ENCODE data around the gene ODAD4. TPM values are rescaled to one million over a fixed set of nuclear protein-coding genes. Genes with fewer than 3 reads are reported as not detected.
A peak's percentile ranks its signal among the peaks of the same experiment; 100 is the strongest.

Gene ODAD4
- total RNA-seq, 4 donors from 2014 or later, result 0.32 to 0.55 TPM; not detected in 2

GRCh38 chr17:41917192-41917591 is 13.2 kb upstream of the ODAD4 start:
- DNase-seq, result no peak
- H3K36me3 ChIP-seq, result peaks cover 0 to 6% (median 0%) of the 10 kb centered on the region in 4 donors
- peak overlapping the region in 3 of 4 donors; percentile 85 to 94 (median 92) for H3K27ac ChIP-seq
- no peaks in the 10 kb centered on the region for H3K27me3 ChIP-seq
- WGBS, 2 donors (ENCODE audit: low coverage in 1 of 2), result 49% methylated on average over 4 of the region's 4 CpGs; no CpG with 5 or more reads in 1 of the 2 donors
- peaks cover 10 to 38% (median 31%) of the 10 kb centered on the region in 4 donors for H3K4me1 ChIP-seq
- peak overlapping the region in 1 of 4 donors; percentile 72 for H3K4me3 ChIP-seq
- H3K9me3 ChIP-seq, result no peaks in the 10 kb centered on the region
- intact Hi-C loops (cut with DNase I; ENCODE audit: low total_unique reads), result no loop called here
- in situ Hi-C loops (cut with MboI; ENCODE audit: low pct_ligation_motif_present in 1 of 4, low pct_unique_long_range_greater_than_20kb in 1 of 4, low sequenced_read_pairs in 3 of 4), result no loop called here
- no peak for TF ChIP-seq EP300 (IDR thresholded peaks at IDR 0.05; ENCODE audit: low read depth)
- TF ChIP-seq CTCF (IDR thresholded peaks at IDR 0.05), result no peak
- no peak for TF ChIP-seq POLR2AphosphoS5 (IDR thresholded peaks at IDR 0.05)
- no peak for TF ChIP-seq POLR2A (IDR thresholded peaks at IDR 0.05)

- TF ChIP-seq EP300 (IDR thresholded peaks at IDR 0.05; ENCODE audit: low read depth) (no peak), POLR2AphosphoS5 (IDR thresholded peaks at IDR 0.05) (peak; percentile 6 to 27 (median 15))
- Histone ChIP-seq H3K27me3 (no peaks in the 10 kb centered on the region), H3K9me3 (no peaks in the 10 kb centered on the region), H3K27ac (peak overlapping the region; percentile 85 to 96 (median 93)), H3K36me3 (peaks cover 0 to under 1% (median 0%) of the 10 kb centered on the region in 4 donors), H3K4me3 (peak overlapping the region; percentile 68 to 92 (median 78)), H3K4me1 (peaks cover 10 to 38% (median 31%) of the 10 kb centered on the region in 4 donors)
- peak; percentile 71 for DNase-seq
- intact Hi-C loops (cut with DNase I; ENCODE audit: low total_unique reads) (no loop called here), in situ Hi-C loops (cut with MboI; ENCODE audit: low pct_ligation_motif_present in 1 of 4, low pct_unique_long_range_greater_than_20kb in 1 of 4, low sequenced_read_pairs in 3 of 4) (no loop called here)
- 9 to 60% methylated on average over 1 to 26 of the region's 26 CpGs for WGBS, 2 donors (ENCODE audit: low coverage in 1 of 2)
These were observed 12.6 kb upstream of the ODAD4 start for GRCh38 chr17:41917679-41918313.

GRCh38 chr17:41918314-41919164 is 11.9 kb upstream of the ODAD4 start, which contains the start of gene ACLY:
ACLY (minus strand) TSS chr17:41918951; CDS start chr17:41913873, 5,078 bp downstream.
- H3K9me3 ChIP-seq, result no peaks in the 10 kb centered on the region
- H3K4me1 ChIP-seq, result peaks cover 10 to 38% (median 31%) of the 10 kb centered on the region in 4 donors
- WGBS, 2 donors (ENCODE audit: low coverage in 1 of 2), result 1% methylated on average over 64 of the region's 80 CpGs; no CpG with 5 or more reads in 1 of the 2 donors
- peak within 1 kb of the TSS; percentile 85 to 96 (median 93) for H3K27ac ChIP-seq
- in situ Hi-C loops (cut with MboI; ENCODE audit: low pct_ligation_motif_present in 1 of 4, low pct_unique_long_range_greater_than_20kb in 1 of 4, low sequenced_read_pairs in 3 of 4), result no loop called here
- H3K36me3 ChIP-seq, result no peaks in the 10 kb centered on the region
- peak; percentile 81 to 90 (median 88) for TF ChIP-seq POLR2AphosphoS5 (IDR thresholded peaks at IDR 0.05)
- TF ChIP-seq EP300 (IDR thresholded peaks at IDR 0.05; ENCODE audit: low read depth), result no peak
- no peak for TF ChIP-seq CTCF (IDR thresholded peaks at IDR 0.05)
- peak; percentile 77 for TF ChIP-seq POLR2A (IDR thresholded peaks at IDR 0.05)
- peak within 1 kb of the TSS; percentile 68 to 92 (median 78) for H3K4me3 ChIP-seq
- DNase-seq, result peak; percentile 98
- intact Hi-C loops (cut with DNase I; ENCODE audit: low total_unique reads), result no loop called here
- H3K27me3 ChIP-seq, result no peaks in the 10 kb centered on the region

- intact Hi-C loops (cut with DNase I; ENCODE audit: low total_unique reads) (no loop called here), in situ Hi-C loops (cut with MboI; ENCODE audit: low pct_ligation_motif_present in 1 of 4, low pct_unique_long_range_greater_than_20kb in 1 of 4, low sequenced_read_pairs in 3 of 4) (no loop called here)
- Histone ChIP-seq H3K9me3 (no peaks in the 10 kb centered on the region), H3K4me3 (peak overlapping the region; percentile 47 to 92 (median 78)), H3K36me3 (no peaks in the 10 kb centered on the region), H3K4me1 (peaks cover 10 to 36% (median 27%) of the 10 kb centered on the region in 4 donors), H3K27me3 (no peaks in the 10 kb centered on the region), H3K27ac (peak overlapping the region; percentile 85 to 96 (median 93))
- no peak for DNase-seq
- TF ChIP-seq CTCF (IDR thresholded peaks at IDR 0.05), result no peak
- no peak for TF ChIP-seq EP300 (IDR thresholded peaks at IDR 0.05; ENCODE audit: low read depth)
- TF ChIP-seq POLR2AphosphoS5 (IDR thresholded peaks at IDR 0.05), result no peak
- no peak for TF ChIP-seq POLR2A (IDR thresholded peaks at IDR 0.05)
- WGBS, 2 donors (ENCODE audit: low coverage in 1 of 2), result 9% methylated on average over 21 of the region's 33 CpGs; no CpG with 5 or more reads in 1 of the 2 donors
These were observed 11.1 kb upstream of the ODAD4 start for GRCh38 chr17:41919165-41919817.
